ENCODE results near the gene SAMM50. TPM values are rescaled to one million over a fixed set of nuclear protein-coding genes. Genes with fewer than 3 reads are reported as not detected.

The SAMM50 gene
- total RNA-seq, 1 donor from 2014 or later: 57.5 TPM

GRCh38 chr22:43990044-43990443 is 34.8 kb downstream of the SAMM50 start:
- Mint-ChIP-seq H3K36me3 (peaks cover 21% of the 10 kb centered on the region), H3K27me3 (no peaks in the 10 kb centered on the region), H3K4me1 (ENCODE audit: unreplicated experiment) (peaks cover 9% of the 10 kb centered on the region), H3K9me3 (no peaks in the 10 kb centered on the region), H3K4me3 (no peak overlapping the region), H3K27ac (no peak overlapping the region)
- no peak for DNase-seq (ENCODE audit: extremely low spot score, unreplicated experiment)
- TF ChIP-seq CTCF (conservative IDR thresholded peaks at IDR 0.05): no peak

- H3K27ac Mint-ChIP-seq: no peak overlapping the region
- peaks cover 19% of the 10 kb centered on the region for H3K36me3 Mint-ChIP-seq
- no peak for TF ChIP-seq CTCF (conservative IDR thresholded peaks at IDR 0.05)
- no peak for DNase-seq (ENCODE audit: extremely low spot score, unreplicated experiment)
- H3K4me3 Mint-ChIP-seq: no peak overlapping the region
- H3K9me3 Mint-ChIP-seq: no peaks in the 10 kb centered on the region
- no peaks in the 10 kb centered on the region for H3K27me3 Mint-ChIP-seq
- peaks cover 9% of the 10 kb centered on the region for H3K4me1 Mint-ChIP-seq (ENCODE audit: unreplicated experiment)
Measured at GRCh38 chr22:43991316-43992020, 36.2 kb downstream of the SAMM50 start.

GRCh38 chr22:43992331-43992821 is 37.1 kb downstream of the SAMM50 start:
- no peak overlapping the region for H3K4me3 Mint-ChIP-seq
- H3K9me3 Mint-ChIP-seq: no peaks in the 10 kb centered on the region
- DNase-seq (ENCODE audit: extremely low spot score, unreplicated experiment): no peak
- TF ChIP-seq CTCF (conservative IDR thresholded peaks at IDR 0.05): no peak
- H3K27me3 Mint-ChIP-seq: no peaks in the 10 kb centered on the region
- peaks cover 22% of the 10 kb centered on the region for H3K36me3 Mint-ChIP-seq
- H3K27ac Mint-ChIP-seq: peak overlapping the region; percentile 17
- H3K4me1 Mint-ChIP-seq (ENCODE audit: unreplicated experiment): peaks cover 9% of the 10 kb centered on the region

- H3K9me3 Mint-ChIP-seq: no peaks in the 10 kb centered on the region
- peak; percentile 97 for TF ChIP-seq CTCF (conservative IDR thresholded peaks at IDR 0.05)
- H3K36me3 Mint-ChIP-seq: peaks cover 26% of the 10 kb centered on the region
- peaks cover 8% of the 10 kb centered on the region for H3K4me1 Mint-ChIP-seq (ENCODE audit: unreplicated experiment)
- DNase-seq (ENCODE audit: extremely low spot score, unreplicated experiment): no peak
- no peaks in the 10 kb centered on the region for H3K27me3 Mint-ChIP-seq
- no peak overlapping the region for H3K4me3 Mint-ChIP-seq
- peak overlapping the region; percentile 17 for H3K27ac Mint-ChIP-seq
Measured at GRCh38 chr22:43993072-43993760, 38.0 kb downstream of the SAMM50 start.

GRCh38 chr22:43994006-43994405 is 38.8 kb downstream of the SAMM50 start:
- no peak for TF ChIP-seq CTCF (conservative IDR thresholded peaks at IDR 0.05)
- peaks cover 15% of the 10 kb centered on the region for H3K4me1 Mint-ChIP-seq (ENCODE audit: unreplicated experiment)

More at GRCh38 chr22:43994006-43994405, 38.8 kb downstream of the SAMM50 start:
- Mint-ChIP-seq H3K36me3 (peaks cover 33% of the 10 kb centered on the region), H3K27ac (no peak overlapping the region), H3K27me3 (no peaks in the 10 kb centered on the region), H3K9me3 (no peaks in the 10 kb centered on the region), H3K4me3 (no peak overlapping the region)
- DNase-seq (ENCODE audit: extremely low spot score, unreplicated experiment): no peak
